ENCODE results near the gene BABAM2. TPM values are rescaled to one million over a fixed set of nuclear protein-coding genes. Genes with fewer than 3 reads are reported as not detected.
A peak's percentile ranks its signal among the peaks of the same experiment; 100 is the strongest.

Gene BABAM2
- total RNA-seq, 1 donor from 2014 or later: 46.7 TPM

DNA sequence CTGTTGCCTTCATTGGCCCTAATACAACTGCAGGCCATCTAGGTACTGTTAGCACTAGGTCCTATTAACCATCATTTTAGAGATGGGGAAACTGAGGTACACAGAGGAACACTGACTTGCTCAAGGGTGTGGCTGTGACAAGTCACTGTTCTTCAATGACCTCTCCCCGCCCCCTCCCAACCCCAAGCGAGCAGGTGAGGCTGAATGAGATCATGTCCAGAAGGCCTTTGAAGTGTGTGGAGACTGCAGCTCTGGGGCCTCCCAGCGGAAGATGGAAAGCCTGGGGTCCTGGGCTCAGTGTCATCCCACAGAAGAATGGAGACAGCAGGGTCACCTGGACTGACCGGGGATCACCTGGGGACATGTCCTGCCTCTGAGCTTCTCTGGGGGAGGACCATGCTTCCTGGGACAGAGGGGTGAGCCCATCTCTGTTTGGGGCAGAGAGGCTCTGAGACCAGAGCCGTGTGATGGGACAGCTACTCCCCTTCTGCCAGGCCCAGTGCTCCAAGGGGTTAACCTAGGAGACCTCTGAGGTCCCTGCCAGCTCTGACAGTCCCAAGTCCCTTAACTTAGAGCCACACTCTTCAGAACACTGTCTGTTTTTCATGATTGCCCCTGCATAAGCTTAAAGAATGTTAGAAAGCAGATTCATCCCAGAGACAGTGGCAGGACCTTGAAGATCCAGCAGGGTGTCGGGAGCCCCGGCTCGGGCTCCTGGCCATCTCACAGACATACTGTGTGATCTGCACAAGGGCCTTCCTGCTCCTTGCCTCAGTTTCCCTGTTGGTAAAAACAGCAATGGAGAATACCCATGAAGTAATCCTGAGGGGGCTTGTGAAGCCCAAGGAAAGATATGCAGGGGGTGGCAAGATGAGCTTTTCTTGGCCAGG, 485.5 kb downstream of the BABAM2 start:
- Mint-ChIP-seq H3K27me3 (peaks cover 24% of the 10 kb centered on the region), H3K9me3 (no peaks in the 10 kb centered on the region), H3K36me3 (ENCODE audit: low read depth) (no peaks in the 10 kb centered on the region), H3K4me3 (no peak overlapping the region), H3K27ac (no peak overlapping the region), H3K4me1 (peaks cover 12% of the 10 kb centered on the region)
- intact Hi-C loops (cut with micrococcal nuclease): no loop called here
- DNase-seq: no peak

GRCh38 chr2:28377195-28377816, 486.8 kb downstream of the BABAM2 start:
- intact Hi-C loops (cut with micrococcal nuclease): no loop called here
- Mint-ChIP-seq H3K9me3 (no peaks in the 10 kb centered on the region), H3K27ac (no peak overlapping the region), H3K4me1 (peaks cover 14% of the 10 kb centered on the region), H3K27me3 (peaks cover 22% of the 10 kb centered on the region), H3K4me3 (no peak overlapping the region), H3K36me3 (ENCODE audit: low read depth) (no peaks in the 10 kb centered on the region)
- no peak for DNase-seq

DNA sequence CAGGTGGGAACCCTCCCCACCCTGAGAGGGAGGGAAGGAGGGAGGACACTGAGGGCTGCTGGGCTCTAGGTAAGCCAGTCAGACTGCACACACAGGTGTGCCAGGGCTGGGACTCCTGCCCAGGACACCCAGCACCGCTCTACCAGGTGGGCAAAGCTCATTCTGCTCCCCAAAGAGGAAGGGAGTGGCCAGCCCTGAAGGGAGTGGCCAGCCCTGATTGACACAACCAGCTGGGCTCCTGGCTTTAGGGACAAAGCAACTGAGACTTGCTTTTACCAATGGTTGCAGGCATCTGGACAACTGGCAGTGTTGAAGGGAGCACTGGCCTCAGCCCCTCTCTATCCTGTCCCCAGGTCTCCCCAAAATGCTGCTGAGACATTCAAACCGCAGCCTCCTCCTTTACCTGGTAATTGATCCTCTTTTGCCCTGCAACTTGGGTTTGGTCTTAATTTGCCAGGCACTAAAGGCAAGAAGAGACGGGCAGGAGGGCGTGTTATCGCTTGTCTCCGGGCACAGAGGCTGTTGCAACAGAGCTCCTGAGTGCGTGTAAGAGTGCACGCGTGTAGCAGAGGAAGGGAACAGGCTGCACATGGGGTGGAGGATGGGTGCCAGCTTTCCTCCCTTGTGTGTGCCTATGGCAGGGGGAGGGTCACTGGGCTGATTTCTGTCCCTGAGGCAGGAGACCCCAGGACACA, 487.6 kb downstream of the BABAM2 start:
- H3K9me3 Mint-ChIP-seq: no peaks in the 10 kb centered on the region
- H3K36me3 Mint-ChIP-seq (ENCODE audit: low read depth): no peaks in the 10 kb centered on the region
- H3K4me3 Mint-ChIP-seq: no peak overlapping the region
- H3K27me3 Mint-ChIP-seq: peaks cover 14% of the 10 kb centered on the region
- no peak for DNase-seq
- intact Hi-C loops (cut with micrococcal nuclease): no loop called here
- H3K27ac Mint-ChIP-seq: no peak overlapping the region
- H3K4me1 Mint-ChIP-seq: peaks cover 16% of the 10 kb centered on the region

DNA sequence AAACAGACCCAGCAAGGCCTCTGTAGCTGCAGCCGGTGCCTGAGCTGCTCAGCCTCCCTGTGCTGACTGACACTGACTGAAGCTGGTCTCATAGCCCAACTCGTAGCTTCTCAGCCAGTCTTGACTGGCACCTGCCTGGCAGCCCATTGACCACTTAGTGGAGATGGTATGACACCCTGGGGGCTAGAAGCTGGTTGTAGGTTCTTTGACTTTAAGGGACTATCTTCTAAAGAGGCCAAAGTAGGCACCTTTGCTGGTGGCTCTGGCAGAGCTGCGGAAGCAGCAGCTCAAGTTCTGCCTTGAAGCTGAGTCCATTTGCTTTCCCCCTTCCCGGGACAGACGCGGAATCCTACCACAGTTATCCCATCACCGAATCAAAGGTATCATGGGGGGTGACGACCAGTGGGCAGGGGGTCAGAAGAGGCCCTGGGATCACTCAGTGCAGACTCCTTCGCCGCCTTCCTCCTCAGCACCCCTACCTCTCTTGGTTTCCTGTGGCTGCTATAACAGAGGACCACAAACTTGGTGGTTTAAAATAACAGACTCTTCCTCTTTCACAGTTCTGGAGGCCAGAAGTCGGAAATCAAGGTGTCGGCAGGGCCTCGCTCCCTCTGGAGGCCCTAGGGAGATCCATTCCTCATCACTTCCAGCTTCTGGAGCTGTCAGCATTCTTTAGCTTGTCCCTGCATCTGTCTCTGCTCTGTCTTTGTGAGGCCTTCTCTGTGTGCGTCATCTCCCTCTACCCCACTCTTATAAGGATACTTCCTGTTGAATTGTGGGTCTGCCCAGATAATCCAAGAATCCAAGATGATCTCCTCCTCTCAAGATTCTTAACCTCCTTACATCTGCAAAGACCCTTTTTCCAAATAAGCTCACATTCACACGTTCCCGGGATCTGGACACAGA, 488.4 kb downstream of the BABAM2 start:
- Mint-ChIP-seq H3K27ac (no peak overlapping the region), H3K27me3 (peaks cover 10% of the 10 kb centered on the region), H3K4me3 (no peak overlapping the region), H3K4me1 (peaks cover 17% of the 10 kb centered on the region), H3K9me3 (no peaks in the 10 kb centered on the region), H3K36me3 (ENCODE audit: low read depth) (no peaks in the 10 kb centered on the region)
- no peak for DNase-seq
- intact Hi-C loops (cut with micrococcal nuclease): no loop called here

- H3K36me3 Mint-ChIP-seq (ENCODE audit: low read depth): no peaks in the 10 kb centered on the region
- no peak for DNase-seq
- H3K9me3 Mint-ChIP-seq: no peaks in the 10 kb centered on the region
- intact Hi-C loops (cut with micrococcal nuclease): no loop called here
- no peaks in the 10 kb centered on the region for H3K27me3 Mint-ChIP-seq
- H3K4me1 Mint-ChIP-seq: peaks cover 17% of the 10 kb centered on the region
- H3K4me3 Mint-ChIP-seq: no peak overlapping the region
- no peak overlapping the region for H3K27ac Mint-ChIP-seq
Measured at GRCh38 chr2:28380219-28380618, 489.7 kb downstream of the BABAM2 start.

- no peak for DNase-seq
- no peaks in the 10 kb centered on the region for H3K9me3 Mint-ChIP-seq
- intact Hi-C loops (cut with micrococcal nuclease): no loop called here
- H3K27me3 Mint-ChIP-seq: no peaks in the 10 kb centered on the region
- H3K4me3 Mint-ChIP-seq: no peak overlapping the region
- peaks cover 17% of the 10 kb centered on the region for H3K4me1 Mint-ChIP-seq
- no peak overlapping the region for H3K27ac Mint-ChIP-seq
- no peaks in the 10 kb centered on the region for H3K36me3 Mint-ChIP-seq (ENCODE audit: low read depth)
Measured at GRCh38 chr2:28381225-28382180, 491.0 kb downstream of the BABAM2 start.

DNA sequence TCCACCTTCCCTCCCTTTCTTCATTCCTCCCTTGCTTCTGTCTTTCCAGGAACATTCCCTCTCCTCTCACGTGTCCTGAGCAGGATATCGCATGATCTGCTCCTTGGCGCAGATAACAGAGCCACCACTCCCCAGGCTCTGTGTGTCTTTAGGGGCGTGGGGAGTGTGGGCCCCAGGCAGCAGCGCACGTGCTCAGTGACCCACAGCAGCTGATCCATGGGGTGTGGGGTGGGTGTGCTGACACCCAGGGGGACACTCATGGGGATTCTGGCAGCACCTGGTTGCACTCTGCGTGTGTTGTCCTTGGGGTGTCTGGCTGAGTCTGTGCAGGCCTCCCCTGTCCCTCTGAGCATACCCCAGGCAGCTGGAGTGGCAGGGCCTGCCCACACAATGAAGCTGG, 492.2 kb downstream of the BABAM2 start:
- Mint-ChIP-seq H3K9me3 (peaks cover 4% of the 10 kb centered on the region), H3K36me3 (ENCODE audit: low read depth) (no peaks in the 10 kb centered on the region), H3K4me3 (no peak overlapping the region), H3K27me3 (no peaks in the 10 kb centered on the region), H3K4me1 (peaks cover 23% of the 10 kb centered on the region), H3K27ac (no peak overlapping the region)
- intact Hi-C loops (cut with micrococcal nuclease): no loop called here
- no peak for DNase-seq

- H3K27me3 Mint-ChIP-seq: no peaks in the 10 kb centered on the region
- no peak for DNase-seq
- intact Hi-C loops (cut with micrococcal nuclease): no loop called here
- peak overlapping the region; percentile 61 for H3K27ac Mint-ChIP-seq
- peak overlapping the region; percentile 5 for H3K4me3 Mint-ChIP-seq
- H3K4me1 Mint-ChIP-seq: peaks cover 37% of the 10 kb centered on the region
- H3K36me3 Mint-ChIP-seq (ENCODE audit: low read depth): no peaks in the 10 kb centered on the region
- peaks cover 5% of the 10 kb centered on the region for H3K9me3 Mint-ChIP-seq
Measured at GRCh38 chr2:28387082-28387960, 496.8 kb downstream of the BABAM2 start.

Other genes starting within 250 kb of the BABAM2 start
- gene SUPT7L, start 227.1 kb upstream of the BABAM2 start, total RNA-seq: 33.3 and 34.5 TPM in 2 replicates
- 27.1 and 28.7 TPM in 2 replicates for gene SLC4A1AP, start 226.8 kb upstream of the BABAM2 start, total RNA-seq
- 59.0 and 59.6 TPM in 2 replicates for gene MRPL33, start 119.0 kb upstream of the BABAM2 start, total RNA-seq
- 1.3 and 1.4 TPM in 2 replicates for gene RBKS, start 342 bp upstream of the BABAM2 start, total RNA-seq

Measured in activated CD4-positive, alpha-beta T cell treated with anti-CD3 and anti-CD28 coated beads, Interleukin-2, amount 10 ng/mL, durations not matched to agents 24 days and 14 days (primary cell).